Liver (tissue), 9 donors: ENCODE data around the gene TMPRSS3. TPM values are rescaled to one million over a fixed set of nuclear protein-coding genes. Genes with fewer than 3 reads are reported as not detected.

Experiments used
- DNase-seq: peaks from one replicate; pipeline ENCODE4 v3.0.0-alpha.2; 2017; ENCODE audit warnings: low spot score
- H3K27ac ChIP-seq, 2 donors: one replicate each; pipeline ENCODE4 v1.7.0; 2013; ENCODE audit warnings: inconsistent platforms in 2 of 2, low read length in 2 of 2, control low read depth in 1 of 2, low read depth in 1 of 2, mild to moderate bottlenecking in 1 of 2
- H3K27me3 ChIP-seq, 4 donors: one replicate each; pipeline versions ENCODE4 v1.6.1 to v1.7.0; 2013; ENCODE audit warnings: low read length in 3 of 4, inconsistent platforms in 1 of 4, mild to moderate bottlenecking in 1 of 4, moderate library complexity in 1 of 4; ENCODE audit not compliant: control insufficient read depth in 4 of 4, insufficient read depth in 4 of 4
- H3K36me3 ChIP-seq, 4 donors: one replicate each; pipeline versions ENCODE4 v1.6.1 to v1.7.0; 2013; ENCODE audit warnings: low read length in 3 of 4, mild to moderate bottlenecking in 3 of 4, low read depth in 1 of 4, moderate library complexity in 1 of 4; ENCODE audit not compliant: control insufficient read depth in 4 of 4, insufficient read depth in 3 of 4
- H3K4me1 ChIP-seq, 4 donors: one replicate each; pipeline versions ENCODE4 v1.6.1 to v1.7.0; 2013; ENCODE audit warnings: low read length in 3 of 4, mild to moderate bottlenecking in 3 of 4, moderate library complexity in 1 of 4; ENCODE audit not compliant: control insufficient read depth in 4 of 4, insufficient read depth in 4 of 4
- H3K4me3 ChIP-seq, 3 donors: one replicate each; pipeline versions ENCODE4 v1.6.1 to v1.7.0; 2013; ENCODE audit warnings: low read length in 3 of 3, control low read depth in 1 of 3, low read depth in 1 of 3, mild to moderate bottlenecking in 1 of 3
- H3K9ac ChIP-seq, 2 donors: one replicate each; pipeline ENCODE4 v1.7.0; 2013; ENCODE audit warnings: low read length in 2 of 2, mild to moderate bottlenecking in 2 of 2, moderate library complexity in 2 of 2, control low read depth in 1 of 2, low read depth in 1 of 2
- H3K9me3 ChIP-seq, 4 donors: one replicate each; pipeline versions ENCODE4 v1.6.1 to v1.7.0; 2013; ENCODE audit warnings: low read length in 3 of 4; ENCODE audit not compliant: control insufficient read depth in 4 of 4
- EGR1 ChIP-seq, 2 donors: IDR thresholded peaks; 2 replicates each; pipeline ENCODE4 v1.6.1; 2016 to 2018; ENCODE audit warnings: antibody characterized with exemption in 2 of 2, low read depth in 2 of 2
- FOXA1 ChIP-seq: IDR thresholded peaks from 2 replicates; pipeline ENCODE4 v1.6.1; 2016; ENCODE audit warnings: antibody characterized with exemption
- FOXA2 ChIP-seq: IDR thresholded peaks from 2 replicates; pipeline ENCODE4 v1.6.1; 2016; ENCODE audit warnings: antibody characterized with exemption
- GABPA ChIP-seq, 2 donors: IDR thresholded peaks in 1 of 2; conservative IDR thresholded peaks in 1 of 2; 2 replicates each; pipeline ENCODE4 v1.6.1; 2016; ENCODE audit warnings: antibody characterized with exemption in 2 of 2, mild to moderate bottlenecking in 1 of 2, moderate library complexity in 1 of 2
- HNF4A ChIP-seq, 2 donors: conservative IDR thresholded peaks; 2 replicates each; pipeline ENCODE4 v1.6.1; 2016; ENCODE audit warnings: antibody characterized with exemption in 2 of 2, mild to moderate bottlenecking in 2 of 2
- HNF4G ChIP-seq: IDR thresholded peaks from 2 replicates; pipeline ENCODE4 v1.6.1; 2016; ENCODE audit warnings: antibody characterized with exemption
- JUND ChIP-seq, 2 donors: IDR thresholded peaks; 2 replicates each; pipeline ENCODE4 v1.6.1; 2016; ENCODE audit warnings: antibody characterized with exemption in 2 of 2
- NR2F2 ChIP-seq: IDR thresholded peaks from 2 replicates; pipeline ENCODE4 v1.6.1; 2016; ENCODE audit warnings: antibody characterized with exemption
- RAD21 ChIP-seq, 2 donors: IDR thresholded peaks; 2 replicates each; pipeline ENCODE4 v1.6.1; 2016; ENCODE audit warnings: antibody characterized with exemption in 2 of 2, mild to moderate bottlenecking in 2 of 2
- RXRA ChIP-seq, 2 donors: IDR thresholded peaks; 2 replicates each; pipeline ENCODE4 v1.6.1; 2017 to 2018; ENCODE audit warnings: antibody characterized with exemption in 2 of 2, mild to moderate bottlenecking in 1 of 2
- SP1 ChIP-seq: IDR thresholded peaks from 2 replicates; pipeline ENCODE4 v1.6.1; 2018; ENCODE audit warnings: antibody characterized with exemption, mild to moderate bottlenecking
- TAF1 ChIP-seq: conservative IDR thresholded peaks from 2 replicates; pipeline ENCODE4 v1.6.1; 2016; ENCODE audit warnings: antibody characterized with exemption, mild to moderate bottlenecking
- YY1 ChIP-seq: IDR thresholded peaks from 2 replicates; pipeline ENCODE4 v1.6.1; 2016; ENCODE audit warnings: antibody characterized with exemption, mild to moderate bottlenecking
- WGBS: extraction: QIAGEN DNeasy Blood & Tissue Kit; methylation state at CpG from one replicate; pipeline ENCODE4 v1.1.7; 2013; 5-methylcytosine and 5-hydroxymethylcytosine counted together
- polyA plus RNA-seq, 2 donors: library from polyadenylated mRNA; stranded (reverse) in 1 of 2; unstranded in 1 of 2; fragments of 200-250 nt in 1 of 2; fragments of >200 nt in 1 of 2; fragmentation: Nextera tagmentation in 1 of 2; extraction: Ambion mirVana in 1 of 2; gene quantifications; one replicate each; pipeline versions ENCODE4 v1.2.1 to v1.2.3, GENCODE V29; 2013 to 2015
- total RNA-seq, 2 donors: library from RNA; depleted of rRNA; stranded (reverse); fragments of >200 nt; gene quantifications; one replicate each; pipeline ENCODE4 v1.2.3, GENCODE V29; 2014
- TF ChIP-seq, protein P1 (sequence below): IDR thresholded peaks from 2 replicates; pipeline ENCODE4 v1.6.1; 2016; ENCODE audit warnings: antibody characterized with exemption
- TF ChIP-seq, protein P2 (sequence below): IDR thresholded peaks from 2 replicates; pipeline ENCODE4 v1.6.1; 2016; ENCODE audit warnings: antibody characterized with exemption
- TF ChIP-seq, protein P3 (sequence below): IDR thresholded peaks from 2 replicates; pipeline ENCODE4 v1.6.1; 2016; ENCODE audit warnings: antibody characterized with exemption, mild to moderate bottlenecking
- TF ChIP-seq, protein P4 (sequence below): fragments of 150-350 bp; IDR thresholded peaks from 2 replicates; pipeline ENCODE4 v1.5.1; 2017; ENCODE audit warnings: improper control_type of control experiment, low read depth, low read length; ENCODE audit not compliant: missing input control
- donor health status: healthy.
- donor health status: healthy.
- donor health status: healthy.
- donor health status: healthy.
- donor health status: healthy.

The TMPRSS3 gene
- total and polyA plus RNA-seq, 4 donors, result 0.25 to 0.50 TPM; not detected in 2

DNA sequence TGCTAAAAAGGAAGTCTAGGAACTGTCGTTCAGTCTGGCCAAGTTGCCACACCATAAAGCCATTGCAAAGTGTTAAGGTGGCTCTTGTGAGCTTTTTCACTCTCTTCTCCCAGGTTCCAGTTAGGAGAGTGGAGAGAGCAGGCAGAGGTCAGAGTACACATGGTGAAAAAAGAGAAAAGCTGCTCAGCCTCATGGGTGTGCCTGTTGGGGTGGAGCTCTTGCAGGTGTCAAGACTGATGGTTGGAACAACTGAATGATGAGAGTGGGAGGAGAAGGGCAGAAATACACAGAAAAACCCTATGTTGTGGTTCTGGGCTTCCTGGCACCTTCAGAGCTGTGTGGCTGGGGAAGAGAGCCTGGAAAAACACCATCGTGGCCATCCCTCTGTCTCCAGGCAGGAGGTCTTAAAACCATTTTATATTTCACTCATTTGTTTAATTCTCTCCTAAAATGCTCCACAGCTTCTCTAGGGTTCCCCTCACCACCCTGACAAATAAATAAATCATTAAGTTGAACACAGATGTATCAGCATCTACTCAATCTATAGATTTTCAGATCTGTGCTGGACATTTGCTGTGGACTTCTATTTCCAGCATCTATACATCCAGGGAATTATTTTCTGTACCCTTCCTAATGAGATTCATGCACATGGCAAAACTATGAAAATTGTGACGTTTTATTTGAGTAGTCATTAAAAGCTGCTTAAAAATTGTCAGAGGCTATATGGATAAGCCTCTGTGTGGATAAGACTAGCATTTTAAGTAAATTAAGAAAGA lies 25.4 kb upstream of the TMPRSS3 start:
- TF ChIP-seq SP1 (no peak), FOXA2 (no peak), JUND (IDR thresholded peaks at IDR 0.05) (no peak), RAD21 (IDR thresholded peaks at IDR 0.05) (no peak), GABPA (IDR thresholded peaks at IDR 0.05 in 1 of 2, conservative IDR thresholded peaks at IDR 0.05 in 1 of 2) (no peak), YY1 (no peak), FOXA1 (no peak), TAF1 (no peak), EGR1 (IDR thresholded peaks at IDR 0.05; ENCODE audit: low read depth in 2 of 2) (no peak), NR2F2 (no peak), HNF4A (conservative IDR thresholded peaks at IDR 0.05) (no peak)
- TF ChIP-seq, protein P1, sequence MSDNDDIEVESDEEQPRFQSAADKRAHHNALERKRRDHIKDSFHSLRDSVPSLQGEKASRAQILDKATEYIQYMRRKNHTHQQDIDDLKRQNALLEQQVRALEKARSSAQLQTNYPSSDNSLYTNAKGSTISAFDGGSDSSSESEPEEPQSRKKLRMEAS, result no peak
- TF ChIP-seq, protein P2, sequence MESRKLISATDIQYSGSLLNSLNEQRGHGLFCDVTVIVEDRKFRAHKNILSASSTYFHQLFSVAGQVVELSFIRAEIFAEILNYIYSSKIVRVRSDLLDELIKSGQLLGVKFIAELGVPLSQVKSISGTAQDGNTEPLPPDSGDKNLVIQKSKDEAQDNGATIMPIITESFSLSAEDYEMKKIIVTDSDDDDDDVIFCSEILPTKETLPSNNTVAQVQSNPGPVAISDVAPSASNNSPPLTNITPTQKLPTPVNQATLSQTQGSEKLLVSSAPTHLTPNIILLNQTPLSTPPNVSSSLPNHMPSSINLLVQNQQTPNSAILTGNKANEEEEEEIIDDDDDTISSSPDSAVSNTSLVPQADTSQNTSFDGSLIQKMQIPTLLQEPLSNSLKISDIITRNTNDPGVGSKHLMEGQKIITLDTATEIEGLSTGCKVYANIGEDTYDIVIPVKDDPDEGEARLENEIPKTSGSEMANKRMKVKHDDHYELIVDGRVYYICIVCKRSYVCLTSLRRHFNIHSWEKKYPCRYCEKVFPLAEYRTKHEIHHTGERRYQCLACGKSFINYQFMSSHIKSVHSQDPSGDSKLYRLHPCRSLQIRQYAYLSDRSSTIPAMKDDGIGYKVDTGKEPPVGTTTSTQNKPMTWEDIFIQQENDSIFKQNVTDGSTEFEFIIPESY, result no peak
- TF ChIP-seq, protein P3, sequence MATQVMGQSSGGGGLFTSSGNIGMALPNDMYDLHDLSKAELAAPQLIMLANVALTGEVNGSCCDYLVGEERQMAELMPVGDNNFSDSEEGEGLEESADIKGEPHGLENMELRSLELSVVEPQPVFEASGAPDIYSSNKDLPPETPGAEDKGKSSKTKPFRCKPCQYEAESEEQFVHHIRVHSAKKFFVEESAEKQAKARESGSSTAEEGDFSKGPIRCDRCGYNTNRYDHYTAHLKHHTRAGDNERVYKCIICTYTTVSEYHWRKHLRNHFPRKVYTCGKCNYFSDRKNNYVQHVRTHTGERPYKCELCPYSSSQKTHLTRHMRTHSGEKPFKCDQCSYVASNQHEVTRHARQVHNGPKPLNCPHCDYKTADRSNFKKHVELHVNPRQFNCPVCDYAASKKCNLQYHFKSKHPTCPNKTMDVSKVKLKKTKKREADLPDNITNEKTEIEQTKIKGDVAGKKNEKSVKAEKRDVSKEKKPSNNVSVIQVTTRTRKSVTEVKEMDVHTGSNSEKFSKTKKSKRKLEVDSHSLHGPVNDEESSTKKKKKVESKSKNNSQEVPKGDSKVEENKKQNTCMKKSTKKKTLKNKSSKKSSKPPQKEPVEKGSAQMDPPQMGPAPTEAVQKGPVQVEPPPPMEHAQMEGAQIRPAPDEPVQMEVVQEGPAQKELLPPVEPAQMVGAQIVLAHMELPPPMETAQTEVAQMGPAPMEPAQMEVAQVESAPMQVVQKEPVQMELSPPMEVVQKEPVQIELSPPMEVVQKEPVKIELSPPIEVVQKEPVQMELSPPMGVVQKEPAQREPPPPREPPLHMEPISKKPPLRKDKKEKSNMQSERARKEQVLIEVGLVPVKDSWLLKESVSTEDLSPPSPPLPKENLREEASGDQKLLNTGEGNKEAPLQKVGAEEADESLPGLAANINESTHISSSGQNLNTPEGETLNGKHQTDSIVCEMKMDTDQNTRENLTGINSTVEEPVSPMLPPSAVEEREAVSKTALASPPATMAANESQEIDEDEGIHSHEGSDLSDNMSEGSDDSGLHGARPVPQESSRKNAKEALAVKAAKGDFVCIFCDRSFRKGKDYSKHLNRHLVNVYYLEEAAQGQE, result no peak
- Histone ChIP-seq H3K27ac (no peak overlapping the region), H3K36me3 (no peaks in the 10 kb centered on the region), H3K4me3 (no peak overlapping the region), H3K27me3 (peaks cover 0 to 3% (median 1%) of the 10 kb centered on the region in 4 donors), H3K9me3 (peaks cover 0 to 2% (median 0%) of the 10 kb centered on the region in 4 donors), H3K4me1 (no peaks in the 10 kb centered on the region), H3K9ac (no peak overlapping the region)
- no peak for DNase-seq
- WGBS, result 63% methylated on average over 3 of the region's 3 CpGs

DNA sequence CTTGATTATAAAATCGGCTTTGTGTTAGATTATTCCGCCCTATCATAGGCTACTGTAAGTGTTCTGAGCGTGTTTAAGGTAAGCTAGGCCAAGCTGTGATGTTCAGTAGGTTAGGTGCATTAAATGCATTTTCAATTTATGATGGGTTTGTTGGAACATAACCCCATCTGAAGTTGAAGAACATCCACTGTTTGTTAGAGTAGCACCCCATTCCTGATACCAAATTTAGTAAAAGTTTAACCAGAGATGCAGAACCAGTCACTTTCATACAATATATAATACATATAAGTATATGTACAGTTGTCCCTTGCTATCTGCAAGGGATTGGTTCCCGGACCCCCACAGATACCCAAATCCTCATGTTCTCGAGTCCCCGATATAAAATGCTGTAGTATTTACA lies 24.0 kb upstream of the TMPRSS3 start:
- peaks cover 0 to 2% (median 0%) of the 10 kb centered on the region in 4 donors for H3K9me3 ChIP-seq
- H3K27ac ChIP-seq, result no peak overlapping the region
- DNase-seq, result no peak
- 90% methylated on average over 6 of the region's 6 CpGs for WGBS
- H3K4me1 ChIP-seq, result no peaks in the 10 kb centered on the region
- no peak overlapping the region for H3K4me3 ChIP-seq
- TF ChIP-seq JUND (IDR thresholded peaks at IDR 0.05) (no peak), RXRA (IDR thresholded peaks at IDR 0.05) (no peak), HNF4A (conservative IDR thresholded peaks at IDR 0.05) (no peak), FOXA2 (no peak), SP1 (no peak), TAF1 (no peak), FOXA1 (no peak), HNF4G (no peak), NR2F2 (no peak), EGR1 (IDR thresholded peaks at IDR 0.05; ENCODE audit: low read depth in 2 of 2) (no peak)
- TF ChIP-seq, protein P4, sequence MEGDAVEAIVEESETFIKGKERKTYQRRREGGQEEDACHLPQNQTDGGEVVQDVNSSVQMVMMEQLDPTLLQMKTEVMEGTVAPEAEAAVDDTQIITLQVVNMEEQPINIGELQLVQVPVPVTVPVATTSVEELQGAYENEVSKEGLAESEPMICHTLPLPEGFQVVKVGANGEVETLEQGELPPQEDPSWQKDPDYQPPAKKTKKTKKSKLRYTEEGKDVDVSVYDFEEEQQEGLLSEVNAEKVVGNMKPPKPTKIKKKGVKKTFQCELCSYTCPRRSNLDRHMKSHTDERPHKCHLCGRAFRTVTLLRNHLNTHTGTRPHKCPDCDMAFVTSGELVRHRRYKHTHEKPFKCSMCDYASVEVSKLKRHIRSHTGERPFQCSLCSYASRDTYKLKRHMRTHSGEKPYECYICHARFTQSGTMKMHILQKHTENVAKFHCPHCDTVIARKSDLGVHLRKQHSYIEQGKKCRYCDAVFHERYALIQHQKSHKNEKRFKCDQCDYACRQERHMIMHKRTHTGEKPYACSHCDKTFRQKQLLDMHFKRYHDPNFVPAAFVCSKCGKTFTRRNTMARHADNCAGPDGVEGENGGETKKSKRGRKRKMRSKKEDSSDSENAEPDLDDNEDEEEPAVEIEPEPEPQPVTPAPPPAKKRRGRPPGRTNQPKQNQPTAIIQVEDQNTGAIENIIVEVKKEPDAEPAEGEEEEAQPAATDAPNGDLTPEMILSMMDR, result no peak
- peaks cover 0 to 3% (median 1%) of the 10 kb centered on the region in 4 donors for H3K27me3 ChIP-seq
- H3K9ac ChIP-seq, result no peak overlapping the region
- no peaks in the 10 kb centered on the region for H3K36me3 ChIP-seq
